Tibial artery (tissue), 4 donors: Measurements from ENCODE around the gene MTFP1.
A peak's percentile ranks its signal among the peaks of the same experiment; 100 is the strongest.

Experiments
- DNase-seq, 2 donors: peaks; one replicate each; pipeline ENCODE4 v3.0.0-alpha.2; 2019
- H3K27ac ChIP-seq, 2 donors: fragments of 200-600 bp; sonication (generic) in 1 of 2; 1 replicate in 1 of 2; 2 replicates in 1 of 2; pipeline ENCODE4 v1.5.1; 2018 to 2019; ENCODE audit warnings: mild to moderate bottlenecking in 1 of 2
- H3K27me3 ChIP-seq, 2 donors: fragments of 200-600 bp; sonication (generic) in 1 of 2; one replicate each; pipeline versions ENCODE4 v1.5.1 to v1.6.0; 2016 to 2019
- H3K36me3 ChIP-seq, 3 donors: fragments of 200-600 bp; sonication (generic) in 2 of 3; one replicate each; pipeline ENCODE4 v1.5.1; 2016 to 2019; ENCODE audit warnings: mild to moderate bottlenecking in 2 of 3
- H3K4me1 ChIP-seq, 4 donors: fragments of 200-600 bp; sonication (generic) in 2 of 4; 1 replicate in 3 of 4; 2 replicates in 1 of 4; pipeline ENCODE4 v1.5.1; 2016 to 2019
- H3K4me3 ChIP-seq, 2 donors: fragments of 200-600 bp; sonication (generic) in 1 of 2; 1 replicate in 1 of 2; 2 replicates in 1 of 2; pipeline ENCODE4 v1.5.1; 2018 to 2019; ENCODE audit warnings: mild to moderate bottlenecking in 2 of 2
- H3K9me3 ChIP-seq, 3 donors: fragments of 200-600 bp; sonication (generic) in 1 of 3; one replicate each; pipeline ENCODE4 v1.5.1; 2016 to 2019
- intact Hi-C: fragments of 100-400 bp; cut with DNase I; formaldehyde crosslinking; loops from one replicate; pipeline ENCODE4 v1.15.0; 2023; ENCODE audit warnings: low total_unique reads
- TF ChIP-seq, protein P1 (sequence below), 2 experiments: fragments of 200-600 bp in 1 of 2; fragments of 450-650 bp in 1 of 2; IDR thresholded peaks; one replicate each; pipeline ENCODE4 v1.5.1; 2017 to 2019; ENCODE audit warnings: antibody characterized with exemption in 2 of 2, mild to moderate bottlenecking in 1 of 2, moderate library complexity in 1 of 2

Gene MTFP1

DNA sequence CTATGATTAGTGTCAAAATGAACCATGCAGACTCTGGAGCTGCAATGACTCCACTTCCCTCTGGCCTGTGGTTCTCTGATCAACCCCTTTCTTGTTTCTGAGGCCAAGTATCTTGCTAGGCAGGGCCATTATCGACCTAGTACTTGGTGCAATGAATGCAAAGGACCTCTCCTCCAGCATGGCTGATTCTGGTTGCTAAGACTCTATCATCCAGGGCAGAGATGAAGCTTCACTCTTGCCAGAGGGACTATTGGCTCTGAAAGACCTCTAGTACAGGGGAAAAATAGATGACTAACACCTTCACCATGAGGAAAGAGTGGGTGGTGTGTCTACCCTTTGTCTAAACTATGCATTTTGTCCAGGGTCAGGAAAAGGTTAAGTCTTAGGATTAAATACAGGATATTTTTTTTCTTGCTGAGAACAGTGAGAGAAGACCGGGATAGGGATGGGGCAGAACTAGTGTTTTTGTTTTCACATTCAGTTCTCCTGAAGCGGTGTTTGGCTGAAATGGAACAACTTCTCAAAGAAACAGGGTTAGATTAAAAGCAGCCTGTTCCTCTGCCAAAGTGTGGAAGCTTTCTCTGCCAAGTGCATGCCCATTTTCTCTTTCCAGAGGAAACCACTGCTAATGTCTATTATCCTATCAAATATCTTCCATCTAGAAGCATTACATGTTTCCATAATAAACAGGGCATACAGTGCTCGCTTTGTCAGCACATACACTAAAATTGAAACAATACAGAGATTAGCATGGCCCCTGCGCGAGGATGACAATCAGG, 5.0 kb upstream of the MTFP1 start:
- Histone ChIP-seq H3K27ac (peak overlapping the region in 1 of 2 donors; percentile 96), H3K36me3 (peaks cover 33 to 38% (median 34%) of the 10 kb centered on the region in 3 donors), H3K27me3 (no peaks in the 10 kb centered on the region), H3K4me3 (no peak overlapping the region), H3K9me3 (no peaks in the 10 kb centered on the region), H3K4me1 (peaks cover 3 to 47% (median 33%) of the 10 kb centered on the region in 4 donors)
- no peak for DNase-seq
- intact Hi-C loops: no loop called here
- TF ChIP-seq, protein P1, sequence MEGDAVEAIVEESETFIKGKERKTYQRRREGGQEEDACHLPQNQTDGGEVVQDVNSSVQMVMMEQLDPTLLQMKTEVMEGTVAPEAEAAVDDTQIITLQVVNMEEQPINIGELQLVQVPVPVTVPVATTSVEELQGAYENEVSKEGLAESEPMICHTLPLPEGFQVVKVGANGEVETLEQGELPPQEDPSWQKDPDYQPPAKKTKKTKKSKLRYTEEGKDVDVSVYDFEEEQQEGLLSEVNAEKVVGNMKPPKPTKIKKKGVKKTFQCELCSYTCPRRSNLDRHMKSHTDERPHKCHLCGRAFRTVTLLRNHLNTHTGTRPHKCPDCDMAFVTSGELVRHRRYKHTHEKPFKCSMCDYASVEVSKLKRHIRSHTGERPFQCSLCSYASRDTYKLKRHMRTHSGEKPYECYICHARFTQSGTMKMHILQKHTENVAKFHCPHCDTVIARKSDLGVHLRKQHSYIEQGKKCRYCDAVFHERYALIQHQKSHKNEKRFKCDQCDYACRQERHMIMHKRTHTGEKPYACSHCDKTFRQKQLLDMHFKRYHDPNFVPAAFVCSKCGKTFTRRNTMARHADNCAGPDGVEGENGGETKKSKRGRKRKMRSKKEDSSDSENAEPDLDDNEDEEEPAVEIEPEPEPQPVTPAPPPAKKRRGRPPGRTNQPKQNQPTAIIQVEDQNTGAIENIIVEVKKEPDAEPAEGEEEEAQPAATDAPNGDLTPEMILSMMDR (IDR thresholded peaks at IDR 0.05): no peak

DNA sequence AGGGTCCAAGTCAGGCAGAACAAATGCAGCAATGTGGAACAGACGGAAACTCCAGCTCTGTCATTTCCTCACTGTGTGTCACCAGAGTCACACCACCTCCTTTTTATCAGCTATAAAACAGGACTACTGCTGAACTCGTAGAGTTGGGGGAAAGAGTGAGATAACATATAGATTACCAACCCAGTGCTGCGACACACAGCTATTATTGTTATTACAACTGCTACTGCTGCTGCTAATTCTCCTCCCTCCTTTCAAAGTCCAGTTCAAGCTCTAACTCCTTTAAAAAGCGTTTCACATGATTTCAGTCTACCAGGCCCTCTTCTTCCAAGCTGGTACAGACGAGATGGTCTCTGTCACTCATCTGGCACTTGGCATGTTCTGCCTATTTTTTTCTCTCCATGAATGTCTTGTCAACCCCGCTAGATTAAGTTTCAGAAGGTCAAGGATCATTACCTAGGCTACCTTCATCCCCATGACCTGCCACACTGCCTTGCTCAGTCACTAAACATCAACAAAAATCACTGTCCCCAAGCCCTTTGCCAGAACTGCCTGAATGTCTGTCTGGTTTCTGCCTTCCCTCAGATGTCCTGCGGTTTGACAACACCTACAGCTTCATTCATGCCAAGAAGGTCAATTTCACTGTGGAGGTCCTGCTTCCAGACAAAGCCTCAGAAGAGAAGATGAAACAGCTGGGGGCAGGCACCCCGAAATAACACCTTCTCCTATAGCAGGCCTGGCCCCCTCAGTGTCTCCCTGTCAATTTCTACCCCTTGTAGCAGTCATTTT, 3.7 kb upstream of the MTFP1 start:
- DNase-seq: no peak
- TF ChIP-seq, protein P1 (IDR thresholded peaks at IDR 0.05): no peak
- peak overlapping the region in 1 of 2 donors; percentile 77 for H3K4me3 ChIP-seq

DNA sequence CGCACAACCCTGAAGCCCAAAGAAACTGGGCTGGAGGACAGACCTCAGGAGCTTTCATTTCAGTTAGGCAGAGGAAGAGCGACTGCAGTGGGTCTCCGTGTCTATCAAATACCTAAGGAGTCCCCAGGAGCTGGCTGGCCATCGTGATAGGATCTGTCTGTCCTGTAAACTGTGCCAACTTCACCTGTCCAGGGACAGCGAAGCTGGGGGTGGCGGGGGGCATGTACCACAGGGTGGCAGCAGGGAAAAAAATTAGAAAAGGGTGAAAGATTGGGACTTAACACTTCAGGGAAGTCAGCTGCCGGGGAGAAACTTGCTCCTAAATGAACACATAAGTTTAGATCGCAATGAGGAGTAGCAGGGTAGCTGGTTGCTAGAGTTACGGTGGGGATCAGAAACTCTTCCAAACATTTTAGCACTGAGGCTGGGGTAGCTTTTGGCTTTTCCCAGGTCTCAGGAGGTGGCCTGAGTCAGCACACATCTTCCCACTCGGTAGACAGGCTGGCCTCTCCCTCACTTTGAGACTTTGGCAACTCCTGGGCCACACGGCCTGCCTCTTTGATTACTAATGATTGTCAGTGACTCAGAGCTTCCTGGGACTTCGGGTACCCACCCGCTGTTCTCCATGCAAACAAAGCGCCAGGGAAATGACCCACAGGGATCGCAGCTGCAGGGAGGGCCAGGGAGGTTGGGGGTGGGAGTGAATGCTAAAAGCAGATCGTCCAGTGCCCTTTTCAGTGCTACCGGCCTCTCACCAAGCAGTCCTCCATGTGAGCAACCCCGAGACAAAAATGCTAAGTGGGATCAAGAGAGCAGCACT, 2.9 kb upstream of the MTFP1 start:
- intact Hi-C loops: no loop called here
- peak overlapping the region; percentile 94 to 96 for H3K27ac ChIP-seq
- H3K4me1 ChIP-seq: peaks cover 3 to 61% (median 45%) of the 10 kb centered on the region in 4 donors
- TF ChIP-seq, protein P1 (IDR thresholded peaks at IDR 0.05): no peak
- DNase-seq: peak; percentile 89 to 91
- H3K36me3 ChIP-seq: peaks cover 15 to 16% (median 16%) of the 10 kb centered on the region in 3 donors
- H3K4me3 ChIP-seq: peak overlapping the region; percentile 62 to 77
- H3K9me3 ChIP-seq: no peaks in the 10 kb centered on the region
- no peaks in the 10 kb centered on the region for H3K27me3 ChIP-seq

More for the DNA sequence above, 3.7 kb upstream of the MTFP1 start:
- Histone ChIP-seq H3K4me1 (peaks cover 3 to 60% (median 45%) of the 10 kb centered on the region in 4 donors), H3K9me3 (no peaks in the 10 kb centered on the region), H3K27me3 (no peaks in the 10 kb centered on the region), H3K36me3 (peaks cover 20 to 24% (median 22%) of the 10 kb centered on the region in 3 donors), H3K27ac (peak overlapping the region; percentile 94 to 96)
- intact Hi-C loops: no loop called here

DNA sequence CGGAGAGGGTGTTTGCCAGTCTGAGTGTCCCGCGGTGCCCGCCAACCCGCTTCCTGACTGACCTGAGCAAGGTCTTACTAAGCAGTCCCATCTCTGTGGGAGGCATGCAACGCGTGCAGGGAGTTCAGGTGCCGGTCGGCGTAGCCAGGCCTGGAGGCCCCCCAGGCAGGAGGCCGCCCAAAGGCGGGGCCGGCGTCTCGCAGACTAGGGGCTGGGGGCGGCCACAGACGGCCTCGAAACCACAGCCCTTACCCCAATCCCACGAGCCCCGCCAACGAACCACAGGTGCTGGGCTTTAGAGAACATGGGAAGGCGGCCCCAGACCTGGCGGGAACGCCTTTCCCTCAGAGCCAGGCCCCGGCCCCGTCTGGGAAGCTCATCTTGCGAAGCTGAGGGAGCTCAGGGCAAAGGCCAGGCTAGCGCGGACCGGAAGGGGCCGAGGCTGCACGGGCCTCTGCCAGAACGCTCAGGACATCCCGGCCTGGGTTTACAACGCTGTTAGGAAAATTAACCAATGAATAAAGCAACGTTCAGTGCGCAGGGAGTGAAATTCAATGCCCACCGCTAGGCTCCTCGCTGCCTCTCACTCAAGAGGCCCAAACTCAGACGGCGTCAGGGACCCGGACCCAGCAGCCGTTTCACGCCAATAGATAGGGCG, 2.1 kb upstream of the MTFP1 start:
- H3K27ac ChIP-seq: peak overlapping the region; percentile 94 to 96
- H3K27me3 ChIP-seq: no peaks in the 10 kb centered on the region
- TF ChIP-seq, protein P1 (IDR thresholded peaks at IDR 0.05): peak; percentile 8 to 25
- H3K4me1 ChIP-seq: peaks cover 3 to 61% (median 45%) of the 10 kb centered on the region in 4 donors
- peak in 1 of 2 donors; percentile 83 for DNase-seq
- intact Hi-C loops: no loop called here
- H3K9me3 ChIP-seq: no peaks in the 10 kb centered on the region
- peaks cover 8 to 9% (median 8%) of the 10 kb centered on the region in 3 donors for H3K36me3 ChIP-seq
- peak overlapping the region; percentile 62 to 77 for H3K4me3 ChIP-seq
